ENCODE data around the gene FCRLA. TPM values are rescaled to one million over a fixed set of nuclear protein-coding genes. Genes with fewer than 3 reads are reported as not detected.
"Not testable (repeated sequence)": the region's sequence is repeated elsewhere in the genome, so short reads cannot be mapped to it uniquely, and the experiment has no call there.

The FCRLA gene
- 0.29 TPM in 1 of 2 replicates, not detected in the other for total RNA-seq (2014; rRNA removed; shearing (Covaris generic))

DNA sequence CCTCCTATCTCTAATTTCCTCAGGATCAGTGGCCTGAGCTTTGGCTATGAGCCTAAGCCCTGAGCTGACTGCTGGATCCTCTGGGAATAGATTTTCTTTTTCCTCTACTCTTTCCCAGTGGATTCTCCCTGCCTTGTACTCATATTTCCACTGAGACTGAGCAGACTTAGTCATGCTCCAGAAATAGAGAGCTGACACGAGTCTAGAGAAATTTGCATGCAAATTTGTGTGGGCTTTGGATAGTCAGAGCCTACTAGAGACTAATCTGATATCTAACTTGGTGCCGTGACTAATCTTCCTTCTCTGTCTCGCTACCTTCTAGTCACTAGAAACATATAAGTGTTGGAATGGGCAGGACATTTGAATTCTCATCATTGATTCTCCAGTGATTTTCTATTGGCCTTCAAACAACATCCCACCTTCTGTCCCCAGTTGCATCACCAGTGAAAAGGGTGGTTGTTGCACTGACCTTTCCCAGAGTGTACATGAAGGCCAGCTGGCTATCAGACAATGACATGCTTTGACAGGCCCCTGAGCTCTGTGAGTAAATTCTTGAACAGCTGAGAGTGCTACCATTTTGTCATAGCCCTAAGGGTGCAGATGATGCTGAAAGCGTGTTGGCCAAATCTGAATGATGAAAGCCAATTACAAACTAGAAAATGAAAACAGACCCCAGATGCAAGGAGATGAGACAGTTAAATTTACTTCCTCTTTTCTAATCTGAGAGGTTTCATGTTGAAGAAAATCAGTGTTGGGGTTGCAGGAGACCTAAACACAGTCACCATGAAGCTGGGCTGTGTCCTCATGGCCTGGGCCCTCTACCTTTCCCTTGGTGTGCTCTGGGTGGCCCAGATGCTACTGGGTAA, at the start of gene FCRLA:
FCRLA (plus strand) TSS at position 748 of the 866 bp plus-strand sequence; CDS start at position 784, 36 bp downstream.
- Histone ChIP-seq H3K27ac (peak within 1 kb of the TSS; percentile 70), H3K4me3 (no peak within 1 kb of the TSS), H3K27me3 (replicated peaks) (no peaks in the 10 kb centered on the region), H3K4me1 (replicated peaks) (peaks cover 13% of the 10 kb centered on the region), H3K36me3 (no peaks in the 10 kb centered on the region), H3K9me3 (replicated peaks) (no peaks in the 10 kb centered on the region)
- DNase-seq (ENCODE audit: low read depth in 1 of 2, low spot score in 2 of 2), result peak in 1 of 2 experiments; percentile 59

DNA sequence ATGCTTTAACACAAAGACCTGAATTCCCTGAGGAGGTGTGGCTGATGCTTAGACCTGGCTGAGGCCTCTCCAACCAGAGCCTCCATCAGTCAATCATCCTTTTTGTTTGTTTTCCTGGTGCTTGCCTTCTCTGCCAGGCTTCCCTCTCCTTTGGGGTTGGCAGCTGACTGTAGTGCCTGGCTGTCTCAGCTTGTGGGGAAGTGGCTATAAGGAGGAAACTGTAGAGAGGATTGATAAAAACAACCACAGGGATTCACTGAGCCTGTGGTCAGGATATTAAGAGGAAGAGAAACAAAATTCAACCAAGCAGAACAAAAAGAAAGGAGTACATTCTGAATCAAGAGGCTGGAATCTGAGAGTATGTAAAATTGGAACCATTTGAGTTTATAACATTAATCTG, 48.5 kb upstream of the FCRLA start:
- DNase-seq (ENCODE audit: low read depth in 1 of 2, low spot score in 2 of 2); H3K4me3 ChIP-seq; H3K4me1 ChIP-seq (replicated peaks); H3K36me3 ChIP-seq; H3K27me3 ChIP-seq (replicated peaks); H3K9me3 ChIP-seq (replicated peaks); H3K27ac ChIP-seq: not testable (repeated sequence)

- H3K9me3 ChIP-seq (replicated peaks), result not testable (repeated sequence)
Observed at GRCh38 chr1:161661660-161662311, 45.2 kb upstream of the FCRLA start.

DNA sequence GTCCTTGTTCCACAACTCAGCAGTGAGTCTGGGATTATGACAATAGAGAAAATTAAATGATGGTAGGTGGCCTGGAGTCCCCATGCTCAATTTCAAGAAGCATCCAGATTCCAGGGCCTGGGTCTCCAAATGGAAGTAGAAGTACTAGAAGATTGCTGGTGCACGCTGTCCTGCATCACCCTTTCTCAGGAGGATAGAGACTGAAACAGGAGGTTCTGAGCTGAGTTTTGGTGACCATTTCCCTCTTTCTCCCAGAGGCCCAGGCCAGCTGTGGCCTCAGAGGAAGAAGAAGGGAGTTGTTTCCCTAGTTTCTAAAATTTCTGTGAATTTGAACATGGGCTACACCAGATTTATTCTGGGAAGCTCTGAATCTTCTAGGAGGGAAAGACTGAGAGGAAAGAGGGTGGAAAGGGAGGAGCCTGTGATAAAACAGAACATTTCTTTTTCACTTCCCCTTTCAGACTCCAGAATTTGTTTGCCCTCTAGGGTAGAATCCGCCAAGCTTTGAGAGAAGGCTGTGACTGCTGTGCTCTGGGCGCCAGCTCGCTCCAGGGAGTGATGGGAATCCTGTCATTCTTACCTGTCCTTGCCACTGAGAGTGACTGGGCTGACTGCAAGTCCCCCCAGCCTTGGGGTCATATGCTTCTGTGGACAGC, 44.2 kb upstream of the FCRLA start, which contains the start of gene FCGR2B:
FCGR2B (plus strand) TSS at position 460 of the 656 bp plus-strand sequence; CDS start at position 559, 99 bp downstream.
- not testable (repeated sequence) for H3K27ac ChIP-seq; H3K27me3 ChIP-seq (replicated peaks); H3K9me3 ChIP-seq (replicated peaks); DNase-seq (ENCODE audit: low read depth in 1 of 2, low spot score in 2 of 2); H3K4me1 ChIP-seq (replicated peaks); H3K4me3 ChIP-seq; H3K36me3 ChIP-seq

More at GRCh38 chr1:161661660-161662311, 45.2 kb upstream of the FCRLA start:
- H3K27me3 ChIP-seq (replicated peaks); H3K27ac ChIP-seq; H3K36me3 ChIP-seq; H3K4me1 ChIP-seq (replicated peaks); H3K4me3 ChIP-seq; DNase-seq (ENCODE audit: low read depth in 1 of 2, low spot score in 2 of 2): not testable (repeated sequence)

- H3K27me3 ChIP-seq (replicated peaks); DNase-seq (ENCODE audit: low read depth in 1 of 2, low spot score in 2 of 2); H3K4me3 ChIP-seq; H3K36me3 ChIP-seq; H3K4me1 ChIP-seq (replicated peaks); H3K27ac ChIP-seq; H3K9me3 ChIP-seq (replicated peaks): not testable (repeated sequence)
Observed at GRCh38 chr1:161663569-161663968, 43.5 kb upstream of the FCRLA start.

- H3K36me3 ChIP-seq; H3K27ac ChIP-seq; H3K27me3 ChIP-seq (replicated peaks); H3K4me1 ChIP-seq (replicated peaks); H3K9me3 ChIP-seq (replicated peaks); DNase-seq (ENCODE audit: low read depth in 1 of 2, low spot score in 2 of 2); H3K4me3 ChIP-seq: not testable (repeated sequence)
Observed at GRCh38 chr1:161664689-161665088, 42.3 kb upstream of the FCRLA start.

- H3K36me3 ChIP-seq; H3K4me1 ChIP-seq (replicated peaks); H3K4me3 ChIP-seq; H3K27me3 ChIP-seq (replicated peaks); H3K9me3 ChIP-seq (replicated peaks); DNase-seq (ENCODE audit: low read depth in 1 of 2, low spot score in 2 of 2); H3K27ac ChIP-seq: not testable (repeated sequence)
Observed at GRCh38 chr1:161671045-161672020, 35.7 kb upstream of the FCRLA start.

DNA sequence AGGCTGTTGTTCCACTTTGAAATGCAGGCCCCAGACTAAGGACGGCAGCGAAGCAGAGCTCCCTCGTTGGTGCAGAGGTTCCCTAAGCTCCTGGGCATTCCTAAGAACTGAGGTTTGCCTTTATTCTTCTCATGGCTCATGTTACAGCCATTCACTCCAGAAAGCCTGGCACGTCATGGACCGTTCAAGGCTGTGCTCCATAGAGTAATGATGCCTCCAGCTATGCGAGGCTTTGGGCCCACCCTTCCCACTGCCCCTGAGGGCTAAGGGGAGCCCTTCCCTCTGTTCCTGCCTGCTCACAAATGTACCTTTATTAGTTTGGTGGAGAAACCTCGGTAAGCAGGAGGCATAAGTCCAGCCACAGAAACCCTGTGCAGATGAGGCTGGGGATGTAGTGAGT, 33.6 kb upstream of the FCRLA start:
- not testable (repeated sequence) for H3K27me3 ChIP-seq (replicated peaks); H3K27ac ChIP-seq; H3K9me3 ChIP-seq (replicated peaks); DNase-seq (ENCODE audit: low read depth in 1 of 2, low spot score in 2 of 2); H3K4me3 ChIP-seq; H3K4me1 ChIP-seq (replicated peaks); H3K36me3 ChIP-seq

GRCh38 chr1:161674447-161674846, 32.6 kb upstream of the FCRLA start:
- DNase-seq (ENCODE audit: low read depth in 1 of 2, low spot score in 2 of 2); H3K36me3 ChIP-seq; H3K9me3 ChIP-seq (replicated peaks); H3K27ac ChIP-seq; H3K4me3 ChIP-seq; H3K27me3 ChIP-seq (replicated peaks); H3K4me1 ChIP-seq (replicated peaks): not testable (repeated sequence)

- not testable (repeated sequence) for H3K4me3 ChIP-seq; H3K4me1 ChIP-seq (replicated peaks); H3K27ac ChIP-seq; DNase-seq (ENCODE audit: low read depth in 1 of 2, low spot score in 2 of 2); H3K27me3 ChIP-seq (replicated peaks); H3K36me3 ChIP-seq; H3K9me3 ChIP-seq (replicated peaks)
Observed at GRCh38 chr1:161674908-161675307, 32.1 kb upstream of the FCRLA start.

- Histone ChIP-seq H3K9me3 (replicated peaks) (no peaks in the 10 kb centered on the region), H3K27ac (no peak overlapping the region), H3K4me1 (replicated peaks) (no peaks in the 10 kb centered on the region), H3K27me3 (replicated peaks) (no peaks in the 10 kb centered on the region), H3K4me3 (no peak overlapping the region), H3K36me3 (no peaks in the 10 kb centered on the region)
- no peak for DNase-seq (ENCODE audit: low read depth in 1 of 2, low spot score in 2 of 2)
Observed at GRCh38 chr1:161676441-161676840, 30.6 kb upstream of the FCRLA start.

DNA sequence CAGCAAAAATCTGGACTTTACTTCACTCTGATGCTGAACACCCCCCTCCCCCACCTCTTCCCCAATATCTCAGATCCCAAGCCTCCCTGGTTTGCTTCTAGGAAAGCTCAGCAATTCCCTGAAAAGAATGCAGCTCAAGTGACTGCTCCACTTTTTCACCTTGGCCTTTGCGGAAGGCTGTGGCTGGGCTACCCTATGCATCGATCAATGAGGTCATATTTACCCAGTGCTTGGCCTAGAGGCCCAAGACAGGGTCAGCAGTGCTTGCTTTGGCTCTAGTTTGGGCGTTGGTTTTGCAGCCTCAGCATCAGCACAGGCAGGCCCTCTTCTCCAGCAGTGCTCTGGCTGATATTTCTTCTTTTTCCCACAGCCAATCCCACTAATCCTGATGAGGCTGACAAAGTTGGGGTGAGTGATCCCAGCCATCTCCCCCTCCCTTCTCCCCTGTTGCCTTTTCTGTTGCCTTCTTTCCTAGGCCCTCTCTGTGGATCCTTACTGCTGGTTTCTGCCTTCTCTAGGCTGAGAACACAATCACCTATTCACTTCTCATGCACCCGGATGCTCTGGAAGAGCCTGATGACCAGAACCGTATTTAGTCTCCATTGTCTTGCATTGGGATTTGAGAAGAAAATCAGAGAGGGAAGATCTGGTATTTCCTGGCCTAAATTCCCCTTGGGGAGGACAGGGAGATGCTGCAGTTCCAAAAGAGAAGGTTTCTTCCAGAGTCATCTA, 29.9 kb upstream of the FCRLA start:
- no peaks in the 10 kb centered on the region for H3K9me3 ChIP-seq (replicated peaks)
- no peaks in the 10 kb centered on the region; the same call in 1 of the 2 replicates for H3K27me3 ChIP-seq (replicated peaks)
- no peaks in the 10 kb centered on the region for H3K4me1 ChIP-seq (replicated peaks)
- H3K27ac ChIP-seq, result no peak overlapping the region
- no peak overlapping the region for H3K4me3 ChIP-seq
- H3K36me3 ChIP-seq, result no peaks in the 10 kb centered on the region
- no peak for DNase-seq (ENCODE audit: low read depth in 1 of 2, low spot score in 2 of 2)

Data from SJSA1 (cell line).